ENCODE measurements around the gene SRPX. TPM values are rescaled to one million over a fixed set of nuclear protein-coding genes. Genes with fewer than 3 reads are reported as not detected.

SRPX gene
- total and polyA plus RNA-seq, 7 donors = 8.3 to 42.1 (median 17.2) TPM

GRCh38 chrX:38166478-38167083 lies 54.1 kb downstream of the SRPX start:
- DNase-seq (no peak), ATAC-seq (no peak)
- Histone ChIP-seq H3K4me3 (no peak overlapping the region), H3K9me3 (no peaks in the 10 kb centered on the region), H3K36me3 (ENCODE audit: insufficient read depth in 1 of 2, low read depth in 1 of 2) (no peaks in the 10 kb centered on the region), H3K27ac (no peak overlapping the region), H3K27me3 (ENCODE audit: insufficient read depth in 3 of 3, low read length in 2 of 3) (peaks cover 0 to 16% (median 0%) of the 10 kb centered on the region in 3 donors), H3K4me1 (no peaks in the 10 kb centered on the region)
- TF ChIP-seq CTCF (IDR thresholded peaks at IDR 0.05) = peak; percentile 62
- intact Hi-C loops (cut with DNase I) = loop anchor here in 1 of 2 donors (10.0 kb wide), 1 partner anchor 242 kb away; no protein-coding TSS in a partner anchor
- WGBS, 3 donors = 56 to 70% (median 58%) methylated on average over 2 of the region's 2 CpGs

- peaks cover 0 to 14% (median 0%) of the 10 kb centered on the region in 3 donors for H3K27me3 ChIP-seq (ENCODE audit: insufficient read depth in 3 of 3, low read length in 2 of 3)
- TF ChIP-seq CTCF (IDR thresholded peaks at IDR 0.05) = no peak
- no peak for ATAC-seq
- DNase-seq = no peak
- H3K4me1 ChIP-seq = no peaks in the 10 kb centered on the region
- H3K4me3 ChIP-seq = no peak overlapping the region
- WGBS, 3 donors = 38 to 56% (median 41%) methylated on average over 1 of the region's 1 CpG
- no peaks in the 10 kb centered on the region for H3K9me3 ChIP-seq
- no peak overlapping the region for H3K27ac ChIP-seq
- no peaks in the 10 kb centered on the region for H3K36me3 ChIP-seq (ENCODE audit: insufficient read depth in 1 of 2, low read depth in 1 of 2)
- intact Hi-C loops (cut with DNase I) = loop anchor here in 1 of 2 donors (10.0 kb wide), 1 partner anchor 240 kb away; no protein-coding TSS in a partner anchor
Observed at GRCh38 chrX:38165023-38165422, 55.6 kb downstream of the SRPX start.

- intact Hi-C loops (cut with DNase I) = loop anchor here in 1 of 2 donors (10.0 kb wide), 1 partner anchor 238 kb away; no protein-coding TSS in a partner anchor
- Histone ChIP-seq H3K36me3 (ENCODE audit: insufficient read depth in 1 of 2, low read depth in 1 of 2) (no peaks in the 10 kb centered on the region), H3K4me3 (no peak overlapping the region), H3K27me3 (ENCODE audit: insufficient read depth in 3 of 3, low read length in 2 of 3) (peaks cover 0 to 14% (median 0%) of the 10 kb centered on the region in 3 donors), H3K9me3 (no peaks in the 10 kb centered on the region), H3K4me1 (no peaks in the 10 kb centered on the region), H3K27ac (no peak overlapping the region)
- no peak for ATAC-seq
- no peak for TF ChIP-seq CTCF (IDR thresholded peaks at IDR 0.05)
- DNase-seq = no peak
Observed at GRCh38 chrX:38163193-38163592, 57.5 kb downstream of the SRPX start.

GRCh38 chrX:38156838-38157237 lies 63.8 kb downstream of the SRPX start:
- ATAC-seq (no peak), DNase-seq (no peak)
- Histone ChIP-seq H3K36me3 (ENCODE audit: insufficient read depth in 1 of 2, low read depth in 1 of 2) (no peaks in the 10 kb centered on the region), H3K4me1 (no peaks in the 10 kb centered on the region), H3K27me3 (ENCODE audit: insufficient read depth in 3 of 3, low read length in 2 of 3) (peaks cover 0 to 18% (median 0%) of the 10 kb centered on the region in 3 donors), H3K4me3 (no peak overlapping the region), H3K9me3 (no peaks in the 10 kb centered on the region), H3K27ac (no peak overlapping the region)
- 70 to 90% (median 77%) methylated on average over 7 of the region's 7 CpGs for WGBS, 3 donors
- TF ChIP-seq CTCF (IDR thresholded peaks at IDR 0.05) = no peak
- intact Hi-C loops (cut with DNase I) = no loop called here

- no peak overlapping the region for H3K27ac ChIP-seq
- 34 to 52% (median 40%) methylated on average over 2 of the region's 2 CpGs for WGBS, 3 donors
- DNase-seq (no peak), ATAC-seq (no peak)
- no peak for TF ChIP-seq CTCF (IDR thresholded peaks at IDR 0.05)
- H3K4me3 ChIP-seq = no peak overlapping the region
- no peaks in the 10 kb centered on the region for H3K36me3 ChIP-seq (ENCODE audit: insufficient read depth in 1 of 2, low read depth in 1 of 2)
- intact Hi-C loops (cut with DNase I) = no loop called here
- no peaks in the 10 kb centered on the region for H3K9me3 ChIP-seq
- peaks cover 0 to 22% (median 0%) of the 10 kb centered on the region in 3 donors for H3K27me3 ChIP-seq (ENCODE audit: insufficient read depth in 3 of 3, low read length in 2 of 3)
- no peaks in the 10 kb centered on the region for H3K4me1 ChIP-seq
Observed at GRCh38 chrX:38154818-38155217, 65.9 kb downstream of the SRPX start.

All from psoas muscle (tissue), 8 donors.